AG10803 (cell line): ENCODE results near the gene ALG14.

Source experiments
- DNase-seq: peaks from one replicate; pipeline ENCODE4 v3.0.0; 2010; ENCODE audit warnings: low read depth
- H3K4me3 ChIP-seq: 2 replicates; pipeline ENCODE4 v1.5.1; 2011; ENCODE audit warnings: mild to moderate bottlenecking, low read length, control low read depth
- CTCF ChIP-seq: conservative IDR thresholded peaks from 2 replicates; pipeline ENCODE4 v1.5.1; 2011; ENCODE audit warnings: mild to moderate bottlenecking, low read length, control low read depth, inconsistent platforms

ALG14 gene

GRCh38 chr1:95018602-95019369 lies 54.0 kb downstream of the ALG14 start:
- H3K4me3 ChIP-seq, result no peak overlapping the region
- DNase-seq, result peak; percentile 33
- no peak for TF ChIP-seq CTCF

GRCh38 chr1:95017775-95018174 lies 55.0 kb downstream of the ALG14 start:
- DNase-seq, result no peak
- no peak for TF ChIP-seq CTCF
- no peak overlapping the region for H3K4me3 ChIP-seq

- no peak for DNase-seq
- no peak overlapping the region for H3K4me3 ChIP-seq
- TF ChIP-seq CTCF, result no peak
Measured at GRCh38 chr1:95015076-95015475, 57.7 kb downstream of the ALG14 start.

- DNase-seq, result peak; percentile 34
- no peak overlapping the region for H3K4me3 ChIP-seq
- TF ChIP-seq CTCF, result no peak
Measured at GRCh38 chr1:95013950-95014574, 58.7 kb downstream of the ALG14 start.

- H3K4me3 ChIP-seq, result no peak overlapping the region
- no peak for TF ChIP-seq CTCF
- DNase-seq, result peak; percentile 95
Measured at GRCh38 chr1:95012389-95012788, 60.4 kb downstream of the ALG14 start.

- H3K4me3 ChIP-seq, result no peak overlapping the region
- TF ChIP-seq CTCF, result no peak
- no peak for DNase-seq
Measured at GRCh38 chr1:95010158-95010557, 62.6 kb downstream of the ALG14 start.

- TF ChIP-seq CTCF, result no peak
- no peak for DNase-seq
- H3K4me3 ChIP-seq, result no peak overlapping the region
Measured at GRCh38 chr1:95007687-95008086, 65.1 kb downstream of the ALG14 start.
